HepG2 (cell line): Measurements from ENCODE around the gene MIDN. TPM values are rescaled to one million over a fixed set of nuclear protein-coding genes. Genes with fewer than 3 reads are reported as not detected.
A peak's percentile ranks its signal among the peaks of the same experiment; 100 is the strongest.

Source experiments
- ATAC-seq: fragments of 200-7000 bp; cut with Tn5 transposase; 3 replicates; pipeline ENCODE4 v1.9.1; 2020; ENCODE audit warnings: mild to moderate bottlenecking, moderate library complexity
- BruUV-seq: library from RNA; stranded (reverse); fragments of 400-500 nt; replicated peaks from 2 replicates; lab custom pipeline; 2021; lab: Mats Ljungman, UMichigan
- CTCF ChIA-PET: fragments of 300-600 bp; formaldehyde crosslinking; extraction: SDS; loops from one replicate; lab custom pipeline; 2021; ENCODE audit warnings: low total read pairs, inconsistent platforms, low intra/inter-chr PET ratio; lab: Yijun Ruan, JAX
- POLR2A ChIA-PET: fragments of 350-600 bp; sonication (Branson Sonifier 250); formaldehyde crosslinking; loops from one replicate; lab custom pipeline; 2020; ENCODE audit warnings: antibody characterized with exemption, inconsistent platforms; lab: Yijun Ruan, JAX
- DNase-seq: peaks from one replicate; pipeline ENCODE4 v3.0.0-alpha.2; 2015; ENCODE audit warnings: low spot score
- FAIRE-seq: peaks from 3 replicates; lab custom pipeline; 2011; peaks lifted over from hg19 to GRCh38; lab: Jason Lieb, UNC
- H2AFZ ChIP-seq: one replicate; pipeline ENCODE4 v1.6.1; 2011; ENCODE audit warnings: low read length, inconsistent platforms
- H3K27ac ChIP-seq: fragments of 300-600 bp; 3 replicates; pipeline ENCODE4 v1.8.0; 2011; ENCODE audit warnings: mixed run types, mild to moderate bottlenecking, mixed read lengths, low read length, inconsistent platforms; ENCODE audit not compliant: insufficient read depth; ENCODE audit errors: extremely low read length
- H3K27me3 ChIP-seq, 2 experiments: fragments of 200-600 bp in 1 of 2; 2 replicates in 1 of 2; 3 replicates in 1 of 2; pipeline versions ENCODE4 v1.6.0 to v1.8.0; 2011; ENCODE audit warnings: low read length in 2 of 2, mild to moderate bottlenecking in 2 of 2, moderate library complexity in 2 of 2, inconsistent platforms in 1 of 2; ENCODE audit not compliant: insufficient read depth in 2 of 2, control insufficient read depth in 1 of 2
- H3K36me3 ChIP-seq, 2 experiments: fragments of 200-600 bp in 1 of 2; replicated peaks in 1 of 2; 2 replicates in 1 of 2; 3 replicates in 1 of 2; pipeline versions ENCODE4 v1.5.1 to v1.8.0; 2011; ENCODE audit warnings: low read length in 2 of 2, inconsistent platforms in 1 of 2; ENCODE audit not compliant: insufficient read depth in 2 of 2, control insufficient read depth in 1 of 2
- H3K4me1 ChIP-seq: 2 replicates; pipeline ENCODE4 v1.5.1; 2012; ENCODE audit warnings: low read length, inconsistent platforms; ENCODE audit not compliant: insufficient read depth
- H3K4me2 ChIP-seq: 2 replicates; pipeline ENCODE4 v1.6.0; 2011; ENCODE audit warnings: low read depth, low read length, inconsistent platforms
- H3K4me3 ChIP-seq, 3 experiments: fragments of 200-600 bp in 1 of 3; sonication (generic), shearing (Covaris generic) in 1 of 3; replicated peaks in 1 of 3; 2 replicates each; pipeline ENCODE4 v1.5.1; 2011 to 2016; ENCODE audit warnings: low read length in 3 of 3, inconsistent platforms in 2 of 3, low read depth in 2 of 3, mild to moderate bottlenecking in 2 of 3, control low read depth in 1 of 3, mixed read lengths in 1 of 3; ENCODE audit not compliant: insufficient read depth in 1 of 3
- H3K79me2 ChIP-seq: one replicate; pipeline ENCODE4 v1.6.1; 2011; ENCODE audit warnings: low read length, inconsistent platforms; ENCODE audit not compliant: insufficient read depth
- H3K9ac ChIP-seq: 2 replicates; pipeline ENCODE4 v1.6.0; 2011; ENCODE audit warnings: mild to moderate bottlenecking, low read depth, low read length, inconsistent platforms; ENCODE audit not compliant: insufficient read depth
- H3K9me3 ChIP-seq: 2 replicates; pipeline ENCODE4 v1.5.1; 2012; ENCODE audit warnings: mild to moderate bottlenecking, low read length
- H4K20me1 ChIP-seq: 2 replicates; pipeline ENCODE4 v1.6.0; 2011; ENCODE audit warnings: inconsistent platforms, mild to moderate bottlenecking, low read length, moderate library complexity; ENCODE audit not compliant: insufficient read depth
- CBX1 ChIP-seq: IDR thresholded peaks from one replicate; pipeline ENCODE4 v1.6.1; 2016; ENCODE audit warnings: antibody characterized with exemption, low read depth
- CHCHD3 ChIP-seq: sonication (generic); formaldehyde crosslinking; IDR thresholded peaks from 2 replicates; pipeline ENCODE4 v1.8.0; 2022; ENCODE audit warnings: mild to moderate bottlenecking, missing genetic modification reagents, moderate library complexity
- HNRNPK ChIP-seq: fragments of 200-400 bp; formaldehyde crosslinking; IDR thresholded peaks from 2 replicates; pipeline ENCODE4 v1.6.1; 2018; ENCODE audit warnings: low read length, low read depth, moderate library complexity, mild to moderate bottlenecking; ENCODE audit not compliant: poor library complexity, severe bottlenecking
- MEIS1 ChIP-seq: sonication (generic); formaldehyde crosslinking; IDR thresholded peaks from 2 replicates; pipeline ENCODE4 v1.9.0; 2021; ENCODE audit warnings: mild to moderate bottlenecking, missing genetic modification reagents, moderate library complexity, borderline replicate concordance
- NFE2L1 ChIP-seq: sonication (generic); formaldehyde crosslinking; IDR thresholded peaks from 2 replicates; pipeline ENCODE4 v1.4.0; 2020; ENCODE audit warnings: missing genetic modification reagents, mild to moderate bottlenecking, borderline replicate concordance
- NFYC ChIP-seq: IDR thresholded peaks from 2 replicates; pipeline ENCODE4 v1.6.1; 2016; ENCODE audit warnings: missing genetic modification reagents, missing compliant biosample characterization
- POLR2A ChIP-seq, 2 experiments: IDR thresholded peaks; 2 replicates each; pipeline ENCODE4 v1.6.1; 2011; ENCODE audit warnings: low read depth in 2 of 2, low read length in 2 of 2, mild to moderate bottlenecking in 1 of 2, moderate library complexity in 1 of 2; ENCODE audit not compliant: insufficient read depth in 1 of 2
- POLR2AphosphoS2 ChIP-seq: IDR thresholded peaks from 2 replicates; pipeline ENCODE4 v1.6.1; 2011; ENCODE audit warnings: low read depth, low read length, improper control_type of control experiment
- ZFP36L2 ChIP-seq: sonication (generic); formaldehyde crosslinking; IDR thresholded peaks from 2 replicates; pipeline ENCODE4 v1.4.0; 2020; ENCODE audit warnings: missing genetic modification reagents
- ZIK1 ChIP-seq: sonication (generic); formaldehyde crosslinking; IDR thresholded peaks from 2 replicates; pipeline ENCODE4 v1.5.0; 2020; ENCODE audit warnings: mild to moderate bottlenecking, low read depth, missing genetic modification reagents, borderline replicate concordance
- ZNF138 ChIP-seq: sonication (generic); formaldehyde crosslinking; IDR thresholded peaks from 2 replicates; pipeline ENCODE4 v1.5.0; 2020; ENCODE audit warnings: mild to moderate bottlenecking, low read depth, missing genetic modification reagents
- ZNF543 ChIP-seq: sonication (generic); formaldehyde crosslinking; IDR thresholded peaks from 2 replicates; pipeline ENCODE4 v1.4.0; 2020; ENCODE audit warnings: mild to moderate bottlenecking, missing genetic modification reagents
- ZNF790 ChIP-seq: sonication (generic); formaldehyde crosslinking; IDR thresholded peaks from 2 replicates; pipeline ENCODE4 v1.8.0; 2022; ENCODE audit warnings: missing genetic modification reagents, mild to moderate bottlenecking, borderline replicate concordance
- WGBS: methylation state at CpG from one replicate; pipeline ENCODE4 v1.1.6; 2017; ENCODE audit warnings: low lambda C conversion rate; 5-methylcytosine and 5-hydroxymethylcytosine counted together
- in situ Hi-C: cut with HindIII; loops from 2 replicates; pipeline ENCODE4 v1.10.0; 2017; ENCODE audit warnings: low pct_unique_long_range_greater_than_20kb; ENCODE audit not compliant: extremely low pct_ligation_motif_present
- intact Hi-C: fragments of 100-400 bp; cut with micrococcal nuclease; formaldehyde crosslinking; loops from one replicate; pipeline ENCODE4 v1.10.0; 2022; ENCODE audit not compliant: unreplicated experiment
- polyA plus RNA-seq, 8 experiments: library from polyadenylated mRNA; depleted of rRNA in 3 of 8; stranded (reverse) in 7 of 8; unstranded in 1 of 8; fragments of >200 nt; fragmentation: Illumina TruSeq in 4 of 8; extraction: Trizol in 4 of 8; gene quantifications; 2 replicates each; pipeline versions ENCODE4 v1.2.1 to v1.2.3, GENCODE V29; 2011 to 2016; ENCODE audit warnings: low read depth in 4 of 8, missing spikeins in 1 of 8, mixed read lengths in 1 of 8; ENCODE audit not compliant: insufficient read depth in 1 of 8
- total RNA-seq, 5 experiments: library from RNA; depleted of rRNA; stranded (reverse); fragments of >200 nt; fragmentation: Illumina TruSeq; extraction: Trizol; gene quantifications; 2 replicates each; pipeline ENCODE4 v1.2.3, GENCODE V29; 2016; ENCODE audit warnings: low read depth in 1 of 5
- TF ChIP-seq, protein P1 (sequence below): sonication (generic); formaldehyde crosslinking; IDR thresholded peaks from 2 replicates; pipeline ENCODE4 v1.5.1; 2020; ENCODE audit warnings: missing genetic modification reagents, mild to moderate bottlenecking, borderline replicate concordance
- TF ChIP-seq, protein P2 (sequence below): sonication (generic); formaldehyde crosslinking; IDR thresholded peaks from 2 replicates; pipeline ENCODE4 v1.4.0; 2020; ENCODE audit warnings: mild to moderate bottlenecking, low read depth, missing genetic modification reagents
- TF ChIP-seq, protein P3 (sequence below): sonication (generic); formaldehyde crosslinking; IDR thresholded peaks from 2 replicates; pipeline ENCODE4 v1.4.0; 2020; ENCODE audit warnings: missing genetic modification reagents, borderline replicate concordance

MIDN gene
- total and polyA plus RNA-seq, 2 of the 13 experiments (the other 11 are each of a cell fraction or from before 2014, with no cell fraction given) = 8.4 to 18.0 TPM

DNA sequence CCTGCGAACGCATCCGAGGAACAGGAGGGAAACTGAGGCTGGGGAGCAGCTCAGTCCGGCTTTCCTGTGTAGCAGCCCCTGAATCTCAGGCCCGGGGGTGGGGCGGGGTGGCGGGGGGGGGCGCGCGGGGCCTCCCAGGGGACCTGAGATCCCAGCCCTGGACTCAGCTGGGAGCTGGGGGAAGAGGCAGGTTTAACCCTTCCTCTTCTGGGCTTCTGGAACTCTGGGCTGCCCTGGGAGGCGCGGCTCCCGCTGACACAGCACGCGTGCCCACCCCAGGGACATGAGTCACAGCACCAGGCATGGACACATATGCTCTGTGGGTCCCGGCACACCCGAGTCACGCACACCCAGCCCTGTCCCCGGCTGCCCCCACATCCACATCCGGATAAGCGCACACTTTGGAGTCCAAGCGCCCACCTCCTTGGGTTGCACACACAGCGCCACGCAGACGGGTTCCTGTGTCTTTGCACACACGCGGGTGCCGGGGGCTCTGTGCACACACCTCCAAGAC, 17.3 kb downstream of the MIDN start:
- H3K9me3 ChIP-seq = no peaks in the 10 kb centered on the region
- H4K20me1 ChIP-seq = peaks cover 12% of the 10 kb centered on the region; the same call in 1 of the 2 replicates
- H3K79me2 ChIP-seq = peaks cover 18% of the 10 kb centered on the region
- H3K4me1 ChIP-seq = peaks cover 67% of the 10 kb centered on the region
- 2% methylated on average over 6 of the region's 28 CpGs for WGBS
- BruUV-seq = no TSS peak
- H3K9ac ChIP-seq = peak overlapping the region; percentile 73
- CTCF ChIA-PET = interaction anchor here (3.8 kb wide), 1 partner anchor 22 kb away, joined by 60 read pairs; no protein-coding TSS in a partner anchor
- DNase-seq = no peak
- peak overlapping the region; percentile 92 for H3K4me2 ChIP-seq
- H3K27me3 ChIP-seq = no peaks in the 10 kb centered on the region
- POLR2A ChIA-PET = interaction anchor here (0.6 to 12.8 kb wide), 5 partner anchors 8 to 237 kb away, joined by 3 to 668 read pairs (median 24); partner anchors contain the start of genes ATP5F1D, FAM174C and MIDN
- peak; percentile 1 for ATAC-seq
- peak overlapping the region; percentile 82 for H3K27ac ChIP-seq
- intact Hi-C loops (loop anchor here (1.0 kb wide), 1 partner anchor 19 kb away; no protein-coding TSS in a partner anchor), in situ Hi-C loops (no loop called here)
- H2AFZ ChIP-seq = no peak overlapping the region
- no peak for FAIRE-seq
- H3K36me3 ChIP-seq = peaks cover 0 to 2% of the 10 kb centered on the region in 2 experiments; a peak in 1 of 5 replicates
- peak overlapping the region; percentile 67 to 90 (median 72) for H3K4me3 ChIP-seq
- TF ChIP-seq, protein P1, sequence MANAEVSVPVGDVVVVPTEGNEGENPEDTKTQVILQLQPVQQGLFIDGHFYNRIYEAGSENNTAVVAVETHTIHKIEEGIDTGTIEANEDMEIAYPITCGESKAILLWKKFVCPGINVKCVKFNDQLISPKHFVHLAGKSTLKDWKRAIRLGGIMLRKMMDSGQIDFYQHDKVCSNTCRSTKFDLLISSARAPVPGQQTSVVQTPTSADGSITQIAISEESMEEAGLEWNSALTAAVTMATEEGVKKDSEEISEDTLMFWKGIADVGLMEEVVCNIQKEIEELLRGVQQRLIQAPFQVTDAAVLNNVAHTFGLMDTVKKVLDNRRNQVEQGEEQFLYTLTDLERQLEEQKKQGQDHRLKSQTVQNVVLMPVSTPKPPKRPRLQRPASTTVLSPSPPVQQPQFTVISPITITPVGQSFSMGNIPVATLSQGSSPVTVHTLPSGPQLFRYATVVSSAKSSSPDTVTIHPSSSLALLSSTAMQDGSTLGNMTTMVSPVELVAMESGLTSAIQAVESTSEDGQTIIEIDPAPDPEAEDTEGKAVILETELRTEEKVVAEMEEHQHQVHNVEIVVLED (CRISPR knock-in tag) = no peak
- TF ChIP-seq NFE2L1 (CRISPR knock-in tag) (no peak), HNRNPK (no peak), CBX1 (no peak), POLR2AphosphoS2 (no peak), ZNF138 (peak; percentile 52; the same call in 1 of the 2 replicates), CHCHD3 (0 out of 2 replicates have a peak, but pooled peaks have one; percentile 16), MEIS1 (no peak), ZFP36L2 (CRISPR knock-in tag) (no peak), ZIK1 (0 out of 2 replicates have a peak, but pooled peaks have one; percentile 21), NFYC (CRISPR knock-in tag) (no peak), POLR2A (IDR thresholded peaks at IDR 0.05; ENCODE audit: insufficient read depth in 1 of 2, low read depth in 2 of 2, low read length in 2 of 2) (no peak), ZNF790 (peak; percentile 27; the same call in 1 of the 2 replicates), ZNF543 (CRISPR knock-in tag) (no peak)
- TF ChIP-seq, protein P2, sequence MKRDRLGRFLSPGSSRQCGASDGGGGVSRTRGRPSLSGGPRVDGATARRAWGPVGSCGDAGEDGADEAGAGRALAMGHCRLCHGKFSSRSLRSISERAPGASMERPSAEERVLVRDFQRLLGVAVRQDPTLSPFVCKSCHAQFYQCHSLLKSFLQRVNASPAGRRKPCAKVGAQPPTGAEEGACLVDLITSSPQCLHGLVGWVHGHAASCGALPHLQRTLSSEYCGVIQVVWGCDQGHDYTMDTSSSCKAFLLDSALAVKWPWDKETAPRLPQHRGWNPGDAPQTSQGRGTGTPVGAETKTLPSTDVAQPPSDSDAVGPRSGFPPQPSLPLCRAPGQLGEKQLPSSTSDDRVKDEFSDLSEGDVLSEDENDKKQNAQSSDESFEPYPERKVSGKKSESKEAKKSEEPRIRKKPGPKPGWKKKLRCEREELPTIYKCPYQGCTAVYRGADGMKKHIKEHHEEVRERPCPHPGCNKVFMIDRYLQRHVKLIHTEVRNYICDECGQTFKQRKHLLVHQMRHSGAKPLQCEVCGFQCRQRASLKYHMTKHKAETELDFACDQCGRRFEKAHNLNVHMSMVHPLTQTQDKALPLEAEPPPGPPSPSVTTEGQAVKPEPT (CRISPR knock-in tag) = no peak
- TF ChIP-seq, protein P3, sequence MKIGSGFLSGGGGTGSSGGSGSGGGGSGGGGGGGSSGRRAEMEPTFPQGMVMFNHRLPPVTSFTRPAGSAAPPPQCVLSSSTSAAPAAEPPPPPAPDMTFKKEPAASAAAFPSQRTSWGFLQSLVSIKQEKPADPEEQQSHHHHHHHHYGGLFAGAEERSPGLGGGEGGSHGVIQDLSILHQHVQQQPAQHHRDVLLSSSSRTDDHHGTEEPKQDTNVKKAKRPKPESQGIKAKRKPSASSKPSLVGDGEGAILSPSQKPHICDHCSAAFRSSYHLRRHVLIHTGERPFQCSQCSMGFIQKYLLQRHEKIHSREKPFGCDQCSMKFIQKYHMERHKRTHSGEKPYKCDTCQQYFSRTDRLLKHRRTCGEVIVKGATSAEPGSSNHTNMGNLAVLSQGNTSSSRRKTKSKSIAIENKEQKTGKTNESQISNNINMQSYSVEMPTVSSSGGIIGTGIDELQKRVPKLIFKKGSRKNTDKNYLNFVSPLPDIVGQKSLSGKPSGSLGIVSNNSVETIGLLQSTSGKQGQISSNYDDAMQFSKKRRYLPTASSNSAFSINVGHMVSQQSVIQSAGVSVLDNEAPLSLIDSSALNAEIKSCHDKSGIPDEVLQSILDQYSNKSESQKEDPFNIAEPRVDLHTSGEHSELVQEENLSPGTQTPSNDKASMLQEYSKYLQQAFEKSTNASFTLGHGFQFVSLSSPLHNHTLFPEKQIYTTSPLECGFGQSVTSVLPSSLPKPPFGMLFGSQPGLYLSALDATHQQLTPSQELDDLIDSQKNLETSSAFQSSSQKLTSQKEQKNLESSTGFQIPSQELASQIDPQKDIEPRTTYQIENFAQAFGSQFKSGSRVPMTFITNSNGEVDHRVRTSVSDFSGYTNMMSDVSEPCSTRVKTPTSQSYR = no peak
